ENCODE results near the gene PLP1.
"Not testable (repeated sequence)": the region's sequence is repeated elsewhere in the genome, so short reads cannot be mapped to it uniquely, and the experiment has no call there.

The PLP1 gene, protein sequence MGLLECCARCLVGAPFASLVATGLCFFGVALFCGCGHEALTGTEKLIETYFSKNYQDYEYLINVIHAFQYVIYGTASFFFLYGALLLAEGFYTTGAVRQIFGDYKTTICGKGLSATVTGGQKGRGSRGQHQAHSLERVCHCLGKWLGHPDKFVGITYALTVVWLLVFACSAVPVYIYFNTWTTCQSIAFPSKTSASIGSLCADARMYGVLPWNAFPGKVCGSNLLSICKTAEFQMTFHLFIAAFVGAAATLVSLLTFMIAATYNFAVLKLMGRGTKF

DNA sequence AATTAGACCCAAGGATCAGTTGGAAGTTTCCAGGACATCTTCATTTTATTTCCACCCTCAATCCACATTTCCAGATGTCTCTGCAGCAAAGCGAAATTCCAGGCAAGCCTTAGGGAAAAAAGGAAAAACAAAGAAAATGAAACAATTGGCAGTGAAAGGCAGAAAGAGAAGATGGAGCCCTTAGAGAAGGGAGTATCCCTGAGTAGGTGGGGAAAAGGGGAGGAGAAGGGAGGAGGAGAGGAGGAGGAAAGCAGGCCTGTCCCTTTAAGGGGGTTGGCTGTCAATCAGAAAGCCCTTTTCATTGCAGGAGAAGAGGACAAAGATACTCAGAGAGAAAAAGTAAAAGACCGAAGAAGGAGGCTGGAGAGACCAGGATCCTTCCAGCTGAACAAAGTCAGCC is at the start of gene PLP1:
PLP1 (plus strand) TSS at position 295 of the 400 bp plus-strand sequence. CDS start 156 bp downstream, outside the sequence.
- DNase-seq (ENCODE audit: low read depth, low spot score), result no peak

DNA sequence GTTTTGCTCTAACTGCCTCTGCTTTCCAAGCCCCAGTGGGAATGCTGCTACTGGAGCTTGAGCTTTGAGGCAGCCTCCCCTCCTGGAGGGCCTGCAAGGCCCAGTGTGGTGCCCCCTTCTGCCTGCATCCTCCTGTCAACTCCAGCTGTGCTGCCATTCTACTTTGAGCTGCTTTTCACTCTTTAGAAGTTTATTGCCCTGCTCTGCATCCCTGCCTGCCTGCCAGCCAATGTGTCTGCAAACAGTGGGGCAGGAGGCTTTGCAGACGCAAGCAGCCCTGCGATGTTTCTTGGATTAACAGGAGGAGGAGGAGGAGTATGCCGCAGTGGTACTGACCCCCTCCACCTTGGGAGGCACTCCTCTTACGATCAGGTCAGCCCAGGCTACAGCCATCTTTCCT is 49.5 kb upstream of the PLP1 start:
- DNase-seq (ENCODE audit: low read depth, low spot score), result no peak

DNA sequence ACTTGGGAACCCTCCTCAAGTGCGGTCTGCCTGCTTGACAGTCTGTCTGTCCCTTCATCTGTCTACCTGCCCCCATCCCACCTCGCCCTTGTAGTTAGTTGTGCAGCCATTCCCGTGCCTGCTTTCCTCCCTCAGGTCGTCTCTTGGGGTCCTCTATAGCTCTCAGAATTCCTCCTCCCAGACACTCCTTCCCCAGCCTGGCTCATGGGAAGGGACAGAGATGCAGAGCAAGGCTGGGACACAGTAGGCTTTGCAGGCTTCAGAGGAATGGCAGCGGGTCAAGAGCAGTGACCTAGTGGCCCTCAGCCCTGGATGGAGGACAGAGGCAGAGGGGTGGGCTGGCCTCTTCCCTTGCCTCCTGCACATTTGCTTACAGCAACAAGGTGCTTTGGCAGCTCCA is 47.6 kb upstream of the PLP1 start:
- DNase-seq (ENCODE audit: low read depth, low spot score), result no peak

DNA sequence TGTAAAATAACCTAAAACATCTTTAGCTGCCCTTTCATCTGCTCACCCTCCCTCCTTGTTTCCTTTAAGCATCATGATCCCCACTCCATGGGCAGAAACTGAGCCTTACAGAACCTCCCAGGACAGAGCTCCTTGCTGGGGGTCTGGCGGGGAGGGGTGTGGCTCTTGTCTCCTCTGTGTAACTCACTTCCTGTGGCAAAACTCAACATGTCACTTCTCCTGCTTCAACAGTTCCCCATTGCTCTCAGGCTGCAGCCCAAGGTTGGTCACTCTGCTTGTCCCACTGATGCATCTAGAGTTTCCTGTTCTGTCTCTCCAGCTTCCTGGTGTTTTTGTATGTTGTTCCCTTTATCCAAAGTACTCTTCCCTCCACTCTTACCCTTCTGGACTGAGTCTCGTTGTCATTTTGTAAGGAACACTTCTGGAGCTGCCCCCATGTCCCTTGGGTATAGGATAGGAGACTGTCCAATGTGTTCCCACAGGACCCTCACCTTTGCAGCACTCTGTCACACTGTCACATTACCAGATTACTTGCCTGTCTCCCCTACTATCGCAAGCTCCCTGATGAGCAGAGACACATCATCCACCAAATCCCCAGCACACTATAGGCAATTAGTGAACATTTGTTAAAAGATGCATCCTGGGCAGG is 46.4 kb upstream of the PLP1 start:
- no peak for DNase-seq (ENCODE audit: low read depth, low spot score)

DNA sequence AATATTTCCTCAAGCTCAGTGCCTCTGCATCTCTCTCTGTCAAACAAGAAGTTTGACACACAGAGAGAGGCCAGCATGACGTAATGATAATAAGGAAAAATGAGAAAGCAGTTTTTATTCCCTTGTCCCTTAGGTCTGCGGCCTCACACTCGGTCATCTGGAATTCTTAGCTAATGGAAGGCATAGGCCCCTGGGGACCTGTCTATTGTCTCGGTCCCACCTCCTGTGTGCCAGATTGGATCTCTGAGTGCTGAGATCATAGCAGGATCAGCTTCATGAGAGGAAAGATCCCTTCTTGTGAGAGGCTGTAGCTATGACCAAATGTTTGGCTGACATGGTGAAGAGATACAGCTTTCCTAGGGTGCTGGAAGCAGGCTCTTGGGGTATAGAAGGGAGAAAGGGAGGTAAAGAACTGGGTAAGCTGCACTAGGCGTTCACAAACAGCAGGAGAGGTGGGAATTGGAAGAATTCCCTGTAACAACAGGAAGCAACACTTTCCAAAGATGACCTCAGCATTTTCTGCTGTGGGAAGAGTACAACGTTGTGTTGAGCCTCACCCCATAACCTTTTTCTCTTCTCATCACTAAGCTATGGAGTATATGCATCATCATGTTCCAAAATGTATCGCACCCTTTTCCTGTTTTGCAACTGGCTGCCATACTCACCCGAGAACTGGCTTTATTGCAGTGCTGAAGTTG is 45.7 kb upstream of the PLP1 start:
- DNase-seq (ENCODE audit: low read depth, low spot score), result peak; percentile 46

DNA sequence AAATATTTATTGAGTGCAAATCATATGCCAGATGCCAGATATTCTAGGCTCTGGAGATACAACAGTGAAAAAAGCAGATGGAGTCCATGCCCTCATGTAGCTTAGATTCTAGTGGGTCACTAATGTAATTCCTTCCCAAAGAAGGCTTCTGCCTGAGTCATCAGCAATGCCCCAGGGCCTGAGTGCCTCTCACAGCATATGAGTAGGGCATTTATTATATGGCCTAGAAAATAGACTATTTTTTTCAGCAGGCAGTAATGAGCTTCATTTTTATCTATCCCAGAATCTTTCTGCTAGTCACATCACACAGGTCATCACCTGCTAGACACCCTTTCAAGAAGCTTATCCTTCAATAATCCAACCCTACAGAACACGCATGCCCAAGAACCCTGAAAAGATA is 43.6 kb upstream of the PLP1 start:
- DNase-seq (ENCODE audit: low read depth, low spot score), result no peak

DNA sequence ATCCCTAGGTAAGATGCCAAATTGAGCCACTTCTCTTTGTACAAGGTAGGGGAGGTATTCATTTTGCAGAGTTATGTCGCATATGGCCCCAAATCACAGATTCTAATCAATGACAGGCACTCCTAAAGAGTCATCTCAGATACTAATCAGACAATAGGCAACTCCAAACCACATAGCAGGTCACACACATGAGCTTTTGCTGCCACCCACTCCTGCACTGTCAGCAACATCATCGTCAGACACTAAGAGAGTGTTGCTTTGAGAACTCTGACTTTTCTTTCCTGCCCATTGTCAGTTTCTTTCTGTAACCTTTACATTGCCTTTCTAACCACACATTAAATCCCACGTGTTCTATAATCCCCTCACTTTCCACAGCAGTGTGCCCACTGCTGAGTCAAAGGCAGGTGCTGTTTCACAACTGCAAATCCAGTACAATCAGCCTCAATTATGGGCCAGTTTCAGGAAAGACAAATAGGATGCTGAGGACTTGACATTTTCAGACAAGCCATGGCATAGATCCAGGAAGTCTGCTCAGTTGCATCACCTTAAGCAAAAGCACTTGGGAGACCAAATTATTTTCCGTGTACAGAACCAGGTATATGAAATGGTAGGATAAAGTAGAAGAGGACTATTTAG is 42.4 kb upstream of the PLP1 start:
- DNase-seq (ENCODE audit: low read depth, low spot score), result no peak

DNA sequence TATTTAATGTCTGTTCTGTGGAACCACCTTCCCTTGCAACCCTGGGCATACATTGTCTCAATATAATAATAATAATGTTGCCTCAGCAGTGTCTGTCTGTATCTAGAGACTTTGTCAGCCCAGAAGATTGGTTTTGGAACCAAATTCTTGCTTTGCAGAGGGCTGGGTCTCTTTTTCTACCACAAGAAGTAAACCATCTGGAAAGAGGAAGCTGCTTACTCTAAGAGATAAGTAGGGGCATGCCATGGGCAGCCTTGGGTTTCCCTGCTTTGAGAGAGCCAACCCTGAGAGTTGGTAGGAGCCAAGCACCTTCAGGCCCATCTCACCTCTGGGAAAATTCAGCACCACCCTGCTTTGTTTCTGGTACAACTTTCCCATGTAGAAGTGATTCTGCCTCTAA is 38.9 kb upstream of the PLP1 start:
- DNase-seq (ENCODE audit: low read depth, low spot score), result no peak

DNA sequence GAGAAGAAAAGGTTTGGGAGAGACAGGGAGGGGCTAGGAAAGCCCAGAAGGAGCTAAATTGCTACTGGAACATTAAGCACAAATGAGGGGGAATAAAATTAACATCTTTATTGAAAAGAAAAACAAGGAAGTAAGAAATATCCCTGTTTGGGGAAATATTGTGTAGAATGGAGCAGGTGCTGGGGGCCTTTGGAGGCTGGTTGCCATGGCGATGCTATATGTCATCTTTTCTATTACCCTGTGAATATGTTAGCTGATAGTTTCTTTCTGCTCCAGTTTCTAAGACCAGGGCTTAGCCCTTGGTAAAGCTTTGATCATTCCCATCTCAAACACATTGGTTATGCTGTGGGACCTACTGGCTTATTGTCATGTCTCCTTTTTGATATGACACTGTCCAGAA is 37.2 kb upstream of the PLP1 start:
- no peak for DNase-seq (ENCODE audit: low read depth, low spot score)

DNA sequence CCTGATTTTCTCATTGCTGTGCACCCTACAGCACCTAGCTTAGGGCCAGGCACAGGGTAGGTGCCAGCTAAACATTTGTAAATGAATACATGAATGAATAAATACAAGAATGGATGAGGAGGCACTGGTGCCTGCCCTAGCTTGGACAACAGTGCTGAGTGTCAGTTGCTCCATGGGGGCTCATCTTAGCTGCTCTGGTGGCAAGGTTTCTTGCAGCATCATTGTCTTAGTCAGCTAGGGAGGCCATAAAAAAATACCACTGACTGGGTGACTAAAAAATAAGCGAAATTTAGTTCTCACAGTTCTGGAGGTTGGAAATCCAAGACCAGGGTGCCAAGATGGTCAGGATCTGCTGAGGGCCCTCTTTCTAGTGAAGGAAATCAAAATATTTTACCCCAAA is 34.8 kb upstream of the PLP1 start:
- DNase-seq (ENCODE audit: low read depth, low spot score), result no peak

DNA sequence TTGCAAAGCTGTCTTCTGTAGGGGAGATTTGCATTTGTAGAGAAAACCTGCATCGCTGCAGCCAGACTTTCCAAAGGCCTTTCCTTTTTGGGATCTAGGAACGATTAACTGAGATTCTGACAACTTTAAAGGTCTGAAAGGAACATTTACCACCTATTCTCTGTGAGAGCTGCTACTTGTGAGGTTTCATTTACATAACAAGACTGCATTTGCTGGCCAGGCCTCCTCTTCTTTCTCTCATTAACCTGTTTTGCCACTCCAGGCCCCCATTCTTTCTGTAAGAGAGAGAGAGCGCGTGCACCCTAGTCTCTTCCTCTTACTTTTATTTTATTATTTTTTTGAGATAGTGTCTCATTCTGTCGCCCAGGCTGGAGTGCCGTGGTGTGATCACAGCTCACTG is 34.3 kb upstream of the PLP1 start:
- no peak for DNase-seq (ENCODE audit: low read depth, low spot score)

DNA sequence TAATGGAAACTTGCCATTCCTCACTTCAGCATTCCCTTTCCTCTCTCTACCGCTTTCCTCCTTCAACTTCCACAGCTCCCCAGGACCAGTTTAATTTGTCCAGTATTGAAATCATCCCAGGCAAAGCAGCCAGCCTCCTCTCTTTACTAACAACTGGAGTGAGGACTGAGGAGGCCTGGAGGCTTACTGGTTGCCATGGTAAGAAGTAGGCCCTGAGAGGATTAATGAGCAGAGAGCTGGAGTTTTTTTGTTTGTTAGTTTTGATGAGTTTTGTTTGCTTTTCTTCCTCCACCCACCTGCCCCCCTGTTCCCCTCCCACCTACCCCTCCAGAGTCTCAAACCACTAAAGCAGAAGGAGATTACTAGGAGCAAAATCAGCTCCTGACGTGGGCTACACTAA is 29.5 kb upstream of the PLP1 start:
- no peak for DNase-seq (ENCODE audit: low read depth, low spot score)

DNA sequence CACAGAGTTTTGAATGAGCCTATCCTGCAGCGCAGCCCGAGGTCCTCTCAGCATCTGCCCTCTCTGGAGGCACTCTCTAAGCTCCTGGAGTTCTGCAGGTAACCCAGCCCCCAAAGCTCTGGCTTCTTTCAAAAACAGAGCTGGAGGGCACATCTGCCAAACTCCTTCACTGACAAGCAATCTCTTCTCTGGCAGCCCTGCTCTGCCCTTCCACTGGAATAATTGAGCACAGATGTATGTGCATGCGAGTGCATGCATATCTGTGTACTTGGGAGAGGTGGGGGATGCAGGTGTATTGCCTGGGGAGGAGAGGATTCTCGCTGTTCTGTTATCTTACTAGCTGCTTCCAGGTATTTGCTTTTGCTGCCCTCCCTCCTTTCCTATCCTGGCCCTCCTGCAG is 22.2 kb upstream of the PLP1 start:
- DNase-seq (ENCODE audit: low read depth, low spot score), result no peak

DNA sequence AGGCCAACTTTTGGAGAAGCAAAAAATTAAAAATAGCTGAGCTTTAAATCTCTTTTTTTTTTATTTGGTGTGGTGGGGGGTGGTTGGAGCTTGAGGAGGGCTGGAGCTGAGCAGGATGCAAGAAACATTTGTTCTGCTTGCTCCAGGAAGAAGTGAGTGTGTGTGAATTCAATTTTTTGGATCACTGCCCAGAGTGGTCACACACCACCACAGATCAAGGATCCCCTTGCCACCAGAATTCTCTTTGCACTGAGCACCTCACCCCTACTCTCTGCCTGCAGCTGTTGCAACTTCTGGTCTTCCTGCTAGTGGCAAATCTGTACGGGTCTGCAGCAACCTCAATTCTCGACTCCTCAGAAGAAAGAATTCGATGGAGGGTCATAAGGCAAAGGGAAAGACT is 19.9 kb upstream of the PLP1 start:
- no peak for DNase-seq (ENCODE audit: low read depth, low spot score)

DNA sequence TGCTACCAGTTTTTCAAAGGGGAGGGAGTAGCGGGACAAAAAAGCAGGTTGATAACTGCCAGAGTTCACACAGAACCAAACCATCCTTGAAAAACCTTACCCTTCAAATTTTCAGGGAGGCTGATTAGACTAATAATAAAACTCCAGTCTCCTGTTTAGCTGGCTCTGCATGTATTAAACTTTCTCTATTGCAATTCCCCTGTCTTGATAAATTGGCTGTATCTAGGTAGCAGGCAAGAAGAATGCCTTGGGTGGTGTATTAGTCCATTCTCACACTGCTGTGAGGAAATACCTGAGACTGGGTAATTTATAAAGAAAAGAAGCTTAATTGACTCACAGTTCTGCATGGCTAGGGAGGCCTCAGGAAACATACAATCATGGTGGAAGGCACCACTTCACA is 18.1 kb upstream of the PLP1 start:
- DNase-seq (ENCODE audit: low read depth, low spot score), result no peak

DNA sequence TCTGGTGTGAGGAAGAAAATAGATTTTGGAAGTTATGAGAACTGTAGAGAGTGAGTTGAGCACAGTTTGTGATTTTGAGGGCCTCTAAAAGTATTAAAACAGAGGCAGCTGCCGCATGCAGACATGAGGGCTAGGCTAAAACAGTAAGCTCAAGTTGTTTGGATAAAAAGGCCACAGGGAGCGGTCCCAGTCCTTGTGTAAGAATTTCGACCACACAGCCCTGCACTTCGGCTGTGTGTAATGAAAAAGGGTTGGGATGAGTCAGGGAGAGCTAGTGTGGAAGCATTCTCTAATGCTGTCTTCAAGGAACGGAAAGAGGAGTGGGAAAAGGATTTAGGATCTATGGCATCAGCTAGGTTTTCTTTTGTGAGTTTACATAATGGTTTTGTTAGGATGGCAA is 13.1 kb upstream of the PLP1 start:
- DNase-seq (ENCODE audit: low read depth, low spot score), result not testable (repeated sequence)

DNA sequence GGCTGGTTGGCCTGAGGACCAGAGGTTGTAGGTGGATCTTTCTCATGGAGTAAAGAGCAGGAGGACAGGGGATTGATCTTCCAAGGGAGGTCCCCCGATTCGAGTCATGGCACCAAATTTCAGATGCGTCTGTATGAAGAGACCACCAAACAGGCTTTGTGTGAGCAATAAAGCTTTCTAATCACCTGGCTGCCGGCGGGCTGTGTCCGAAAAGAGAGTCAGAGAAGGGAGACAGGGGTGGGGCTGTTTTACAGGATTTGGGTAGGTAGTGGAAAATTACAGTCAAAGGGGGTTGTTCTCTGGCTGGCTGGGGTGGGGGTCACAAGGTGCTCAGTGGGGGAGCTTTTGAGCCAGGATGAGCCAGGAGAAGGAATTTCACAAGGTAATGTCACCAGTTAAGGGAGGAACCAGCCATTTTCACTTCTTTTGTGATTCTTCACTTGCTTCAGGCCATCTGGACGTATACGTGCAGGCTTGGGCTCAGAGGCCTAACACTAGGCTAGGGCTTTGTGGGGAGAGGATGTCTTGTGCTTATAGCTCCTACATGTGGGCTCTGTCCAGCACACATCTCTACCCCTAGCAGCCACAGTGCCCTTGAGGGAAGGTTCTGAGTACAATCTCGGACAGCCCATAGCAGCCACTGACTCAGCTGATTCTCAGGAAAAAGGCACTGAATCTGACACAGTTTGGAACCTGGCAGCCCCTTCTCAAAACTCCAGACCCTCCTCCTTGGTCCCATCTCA is 9.7 kb upstream of the PLP1 start:
- not testable (repeated sequence) for DNase-seq (ENCODE audit: low read depth, low spot score)

DNA sequence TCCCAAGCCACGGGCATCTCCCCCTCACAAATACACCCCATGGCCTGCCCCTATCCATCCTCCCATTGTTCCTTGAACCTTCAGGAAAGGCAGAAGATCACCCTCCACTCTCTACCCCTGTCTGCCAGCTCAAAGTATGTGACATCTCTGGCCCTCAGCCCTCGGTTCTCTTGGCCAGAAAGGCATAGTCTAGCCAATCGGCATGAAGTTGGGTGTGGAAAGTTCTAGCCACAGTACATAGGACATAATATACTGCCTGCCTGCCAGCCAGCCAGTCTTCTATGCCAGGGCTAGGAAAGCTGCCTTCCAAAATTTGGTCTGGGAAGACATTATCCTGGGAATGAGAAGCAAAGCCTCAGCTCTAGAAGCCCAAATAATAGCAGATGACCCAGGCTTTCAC is 3.2 kb upstream of the PLP1 start:
- no peak for DNase-seq (ENCODE audit: low read depth, low spot score)

DNA sequence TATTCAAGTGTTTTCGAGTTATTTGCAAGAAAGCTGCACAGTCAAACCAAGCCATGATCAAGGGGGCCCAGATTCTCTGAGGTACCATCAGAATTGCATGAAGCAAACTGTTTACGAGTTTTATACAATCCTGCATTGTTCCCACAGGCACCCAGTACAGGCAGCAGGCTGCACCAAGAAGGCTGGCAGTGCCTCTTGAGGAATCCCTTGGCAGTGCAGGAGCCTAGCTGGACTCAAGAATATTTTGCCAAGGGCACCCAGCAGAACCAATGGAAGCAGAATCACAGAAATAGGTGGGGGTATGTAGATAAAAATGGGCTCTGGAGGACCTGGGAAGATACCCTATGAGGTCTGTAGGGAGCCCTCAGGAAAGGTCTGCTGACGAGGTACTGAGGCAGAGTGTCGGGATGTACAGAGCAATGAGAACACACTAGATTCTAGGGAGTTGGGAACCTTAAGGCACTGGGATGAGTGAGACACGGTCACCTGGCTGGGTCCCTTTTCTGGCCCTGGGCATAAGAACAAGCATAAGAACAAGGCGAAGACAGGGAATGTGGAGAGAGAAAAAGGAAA is 2.5 kb upstream of the PLP1 start:
- DNase-seq (ENCODE audit: low read depth, low spot score), result peak; percentile 61

DNA sequence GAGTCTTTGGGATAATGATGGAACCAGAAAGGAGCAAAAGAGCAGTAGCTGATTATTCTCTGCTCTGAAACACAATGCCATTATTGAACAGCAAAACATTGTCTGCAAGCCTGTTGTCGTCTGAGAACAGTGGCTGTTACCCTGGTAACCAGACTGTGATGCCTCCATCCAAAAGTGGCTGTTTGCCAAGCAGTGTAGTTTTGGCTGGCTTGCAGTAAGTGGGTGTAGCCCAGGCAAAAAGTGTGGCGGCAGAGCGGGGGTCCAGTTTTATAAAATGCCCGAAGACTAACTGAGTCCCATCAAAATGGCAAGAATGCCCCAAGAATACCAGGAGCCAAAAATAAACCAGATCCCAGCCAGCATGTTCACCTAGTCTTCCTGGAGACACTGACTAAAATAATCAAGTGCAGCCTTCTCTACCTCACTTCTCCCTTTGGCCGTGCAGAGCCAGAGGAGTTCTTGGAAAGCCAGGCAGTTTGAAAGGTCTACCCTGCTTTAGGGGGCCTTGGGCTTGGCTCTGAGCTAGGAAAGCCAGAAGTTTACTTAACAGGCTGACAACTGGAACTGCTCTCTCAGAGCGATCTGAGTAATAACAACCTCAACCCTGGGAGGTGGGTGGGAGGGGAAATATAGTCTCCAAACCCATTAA is 2.6 kb downstream of the PLP1 start:
- DNase-seq (ENCODE audit: low read depth, low spot score), result peak; percentile 63

All from astrocyte of the hippocampus (primary cell).